Liver (tissue), 9 donors: ENCODE data around the gene IMPDH2. TPM values are rescaled to one million over a fixed set of nuclear protein-coding genes. Genes with fewer than 3 reads are reported as not detected.

Source experiments
- DNase-seq: peaks from one replicate; pipeline ENCODE4 v3.0.0-alpha.2; 2017; ENCODE audit warnings: low spot score
- H3K27ac ChIP-seq, 2 donors: one replicate each; pipeline ENCODE4 v1.7.0; 2013; ENCODE audit warnings: inconsistent platforms in 2 of 2, low read length in 2 of 2, control low read depth in 1 of 2, low read depth in 1 of 2, mild to moderate bottlenecking in 1 of 2
- H3K27me3 ChIP-seq, 4 donors: one replicate each; pipeline versions ENCODE4 v1.6.1 to v1.7.0; 2013; ENCODE audit warnings: low read length in 3 of 4, inconsistent platforms in 1 of 4, mild to moderate bottlenecking in 1 of 4, moderate library complexity in 1 of 4; ENCODE audit not compliant: control insufficient read depth in 4 of 4, insufficient read depth in 4 of 4
- H3K36me3 ChIP-seq, 4 donors: one replicate each; pipeline versions ENCODE4 v1.6.1 to v1.7.0; 2013; ENCODE audit warnings: low read length in 3 of 4, mild to moderate bottlenecking in 3 of 4, low read depth in 1 of 4, moderate library complexity in 1 of 4; ENCODE audit not compliant: control insufficient read depth in 4 of 4, insufficient read depth in 3 of 4
- H3K4me1 ChIP-seq, 4 donors: one replicate each; pipeline versions ENCODE4 v1.6.1 to v1.7.0; 2013; ENCODE audit warnings: low read length in 3 of 4, mild to moderate bottlenecking in 3 of 4, moderate library complexity in 1 of 4; ENCODE audit not compliant: control insufficient read depth in 4 of 4, insufficient read depth in 4 of 4
- H3K4me3 ChIP-seq, 3 donors: one replicate each; pipeline versions ENCODE4 v1.6.1 to v1.7.0; 2013; ENCODE audit warnings: low read length in 3 of 3, control low read depth in 1 of 3, low read depth in 1 of 3, mild to moderate bottlenecking in 1 of 3
- H3K9ac ChIP-seq, 2 donors: one replicate each; pipeline ENCODE4 v1.7.0; 2013; ENCODE audit warnings: low read length in 2 of 2, mild to moderate bottlenecking in 2 of 2, moderate library complexity in 2 of 2, control low read depth in 1 of 2, low read depth in 1 of 2
- H3K9me3 ChIP-seq, 4 donors: one replicate each; pipeline versions ENCODE4 v1.6.1 to v1.7.0; 2013; ENCODE audit warnings: low read length in 3 of 4; ENCODE audit not compliant: control insufficient read depth in 4 of 4
- CTCF ChIP-seq: fragments of 150-350 bp; IDR thresholded peaks from 2 replicates; pipeline ENCODE4 v1.5.1; 2017; ENCODE audit warnings: improper control_type of control experiment, low read depth, low read length; ENCODE audit not compliant: missing input control
- EGR1 ChIP-seq, 2 donors: IDR thresholded peaks; 2 replicates each; pipeline ENCODE4 v1.6.1; 2016 to 2018; ENCODE audit warnings: antibody characterized with exemption in 2 of 2, low read depth in 2 of 2
- FOXA1 ChIP-seq: IDR thresholded peaks from 2 replicates; pipeline ENCODE4 v1.6.1; 2016; ENCODE audit warnings: antibody characterized with exemption
- FOXA2 ChIP-seq: IDR thresholded peaks from 2 replicates; pipeline ENCODE4 v1.6.1; 2016; ENCODE audit warnings: antibody characterized with exemption
- GABPA ChIP-seq, 2 donors: IDR thresholded peaks in 1 of 2; conservative IDR thresholded peaks in 1 of 2; 2 replicates each; pipeline ENCODE4 v1.6.1; 2016; ENCODE audit warnings: antibody characterized with exemption in 2 of 2, mild to moderate bottlenecking in 1 of 2, moderate library complexity in 1 of 2
- HNF4A ChIP-seq, 2 donors: conservative IDR thresholded peaks; 2 replicates each; pipeline ENCODE4 v1.6.1; 2016; ENCODE audit warnings: antibody characterized with exemption in 2 of 2, mild to moderate bottlenecking in 2 of 2
- HNF4G ChIP-seq: IDR thresholded peaks from 2 replicates; pipeline ENCODE4 v1.6.1; 2016; ENCODE audit warnings: antibody characterized with exemption
- JUND ChIP-seq, 2 donors: IDR thresholded peaks; 2 replicates each; pipeline ENCODE4 v1.6.1; 2016; ENCODE audit warnings: antibody characterized with exemption in 2 of 2
- NR2F2 ChIP-seq: IDR thresholded peaks from 2 replicates; pipeline ENCODE4 v1.6.1; 2016; ENCODE audit warnings: antibody characterized with exemption
- RAD21 ChIP-seq, 2 donors: IDR thresholded peaks; 2 replicates each; pipeline ENCODE4 v1.6.1; 2016; ENCODE audit warnings: antibody characterized with exemption in 2 of 2, mild to moderate bottlenecking in 2 of 2
- REST ChIP-seq: IDR thresholded peaks from 2 replicates; pipeline ENCODE4 v1.6.1; 2016; ENCODE audit warnings: antibody characterized with exemption, mild to moderate bottlenecking
- RXRA ChIP-seq, 2 donors: IDR thresholded peaks; 2 replicates each; pipeline ENCODE4 v1.6.1; 2017 to 2018; ENCODE audit warnings: antibody characterized with exemption in 2 of 2, mild to moderate bottlenecking in 1 of 2
- SP1 ChIP-seq: IDR thresholded peaks from 2 replicates; pipeline ENCODE4 v1.6.1; 2018; ENCODE audit warnings: antibody characterized with exemption, mild to moderate bottlenecking
- TAF1 ChIP-seq: conservative IDR thresholded peaks from 2 replicates; pipeline ENCODE4 v1.6.1; 2016; ENCODE audit warnings: antibody characterized with exemption, mild to moderate bottlenecking
- YY1 ChIP-seq: IDR thresholded peaks from 2 replicates; pipeline ENCODE4 v1.6.1; 2016; ENCODE audit warnings: antibody characterized with exemption, mild to moderate bottlenecking
- ZBTB33 ChIP-seq: IDR thresholded peaks from 2 replicates; pipeline ENCODE4 v1.6.1; 2016; ENCODE audit warnings: antibody characterized with exemption
- WGBS: extraction: QIAGEN DNeasy Blood & Tissue Kit; methylation state at CpG from one replicate; pipeline ENCODE4 v1.1.7; 2013; 5-methylcytosine and 5-hydroxymethylcytosine counted together
- polyA plus RNA-seq, 2 donors: library from polyadenylated mRNA; stranded (reverse) in 1 of 2; unstranded in 1 of 2; fragments of 200-250 nt in 1 of 2; fragments of >200 nt in 1 of 2; fragmentation: Nextera tagmentation in 1 of 2; extraction: Ambion mirVana in 1 of 2; gene quantifications; one replicate each; pipeline versions ENCODE4 v1.2.1 to v1.2.3, GENCODE V29; 2013 to 2015
- total RNA-seq, 2 donors: library from RNA; depleted of rRNA; stranded (reverse); fragments of >200 nt; gene quantifications; one replicate each; pipeline ENCODE4 v1.2.3, GENCODE V29; 2014
- TF ChIP-seq, protein P1 (sequence below): IDR thresholded peaks from 2 replicates; pipeline ENCODE4 v1.6.1; 2016; ENCODE audit warnings: antibody characterized with exemption
- TF ChIP-seq, protein P2 (sequence below): IDR thresholded peaks from 2 replicates; pipeline ENCODE4 v1.6.1; 2016; ENCODE audit warnings: antibody characterized with exemption
- donor health status: healthy.
- donor health status: healthy.
- donor health status: healthy.
- donor health status: healthy.
- donor health status: healthy.

Gene IMPDH2
- total and polyA plus RNA-seq, 4 donors = 20.9 to 182 (median 39.7) TPM

GRCh38 chr3:49021813-49022687 lies 7.1 kb downstream of the IMPDH2 start, which contains the start of gene NDUFAF3:
NDUFAF3 (plus strand) TSS chr3:49022121; CDS start chr3:49022145, 24 bp downstream.
- peak; percentile 96 for DNase-seq
- Histone ChIP-seq H3K9me3 (no peaks in the 10 kb centered on the region), H3K9ac (peak within 1 kb of the TSS; percentile 86 to 96), H3K27ac (peak within 1 kb of the TSS; percentile 97 to 99), H3K4me1 (peaks cover 15 to 51% (median 41%) of the 10 kb centered on the region in 4 donors), H3K36me3 (peaks cover 0 to 32% (median 21%) of the 10 kb centered on the region in 4 donors), H3K4me3 (peak within 1 kb of the TSS; percentile 85 to 95 (median 92)), H3K27me3 (no peaks in the 10 kb centered on the region)
- TF ChIP-seq RAD21 (IDR thresholded peaks at IDR 0.05) = peak in 1 of 2 donors; percentile 61
- TF ChIP-seq, protein P1, sequence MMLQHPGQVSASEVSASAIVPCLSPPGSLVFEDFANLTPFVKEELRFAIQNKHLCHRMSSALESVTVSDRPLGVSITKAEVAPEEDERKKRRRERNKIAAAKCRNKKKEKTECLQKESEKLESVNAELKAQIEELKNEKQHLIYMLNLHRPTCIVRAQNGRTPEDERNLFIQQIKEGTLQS = no peak
- no peak for TF ChIP-seq ZBTB33
- TF ChIP-seq, protein P2, sequence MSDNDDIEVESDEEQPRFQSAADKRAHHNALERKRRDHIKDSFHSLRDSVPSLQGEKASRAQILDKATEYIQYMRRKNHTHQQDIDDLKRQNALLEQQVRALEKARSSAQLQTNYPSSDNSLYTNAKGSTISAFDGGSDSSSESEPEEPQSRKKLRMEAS = no peak
- peak; percentile 90 for TF ChIP-seq CTCF
- TF ChIP-seq RXRA (IDR thresholded peaks at IDR 0.05) = no peak
- no peak for TF ChIP-seq HNF4A (conservative IDR thresholded peaks at IDR 0.05)
- no peak for TF ChIP-seq TAF1
- no peak for TF ChIP-seq SP1
- TF ChIP-seq FOXA1 = no peak
- no peak for TF ChIP-seq FOXA2
- no peak for TF ChIP-seq YY1
- no peak for TF ChIP-seq HNF4G
- no peak for TF ChIP-seq NR2F2
- peak in 1 of 2 donors; percentile 26 for TF ChIP-seq GABPA (IDR thresholded peaks at IDR 0.05 in 1 of 2, conservative IDR thresholded peaks at IDR 0.05 in 1 of 2)
- no peak for TF ChIP-seq REST
- TF ChIP-seq EGR1 (IDR thresholded peaks at IDR 0.05; ENCODE audit: low read depth in 2 of 2) = no peak
- no peak for TF ChIP-seq JUND (IDR thresholded peaks at IDR 0.05)
- 1% methylated on average over 83 of the region's 83 CpGs for WGBS
